K562 (cell line): Measurements from ENCODE around the gene ZRANB1. TPM values are rescaled to one million over a fixed set of nuclear protein-coding genes. Genes with fewer than 3 reads are reported as not detected.

Source experiments
- BDP1 ChIP-seq: IDR thresholded peaks from 3 replicates; pipeline ENCODE4 v1.6.1; 2011; ENCODE audit not compliant: insufficient read length, insufficient read depth
- FOXP4 ChIP-seq: sonication (generic); formaldehyde crosslinking; IDR thresholded peaks from 2 replicates; pipeline ENCODE4 v1.8.0; 2022; ENCODE audit warnings: mild to moderate bottlenecking, missing genetic modification reagents, borderline replicate concordance
- MNT ChIP-seq, 2 experiments: fragments of 450-650 bp; conservative IDR thresholded peaks; 2 replicates each; pipeline ENCODE4 v1.6.1; 2017; ENCODE audit warnings: mild to moderate bottlenecking in 2 of 2, moderate library complexity in 2 of 2
- PREB ChIP-seq: sonication (generic); formaldehyde crosslinking; IDR thresholded peaks from 2 replicates; pipeline ENCODE4 v1.8.1; 2023; ENCODE audit warnings: mild to moderate bottlenecking, missing genetic modification reagents
- RHOXF2B ChIP-seq: fragments of 250-450 bp; sonication (Bioruptor Pico); conservative IDR thresholded peaks from 2 replicates; pipeline ENCODE4 v1.5.1; 2021
- SMAD1 ChIP-seq: fragments of 150-350 bp; IDR thresholded peaks from 2 replicates; pipeline ENCODE4 v1.6.1; 2014; ENCODE audit warnings: low read length, low read depth; ENCODE audit not compliant: partially characterized antibody
- UBTF ChIP-seq, 2 experiments: IDR thresholded peaks; 2 replicates each; pipeline ENCODE4 v1.6.1; 2012; ENCODE audit warnings: improper control_type of control experiment in 2 of 2, low read depth in 2 of 2, low read length in 2 of 2, borderline replicate concordance in 1 of 2
- ZFX ChIP-seq: sonication (generic); formaldehyde crosslinking; IDR thresholded peaks from 2 replicates; pipeline ENCODE4 v1.8.0; 2022; ENCODE audit warnings: mild to moderate bottlenecking, missing genetic modification reagents, moderate library complexity
- ZNF140 ChIP-seq: fragments of 250-450 bp; sonication (Bioruptor Pico); IDR thresholded peaks from 2 replicates; pipeline ENCODE4 v1.8.0; 2021; ENCODE audit warnings: moderate library complexity, mild to moderate bottlenecking, inconsistent platforms
- ZNF518B ChIP-seq: fragments of 250-450 bp; sonication (Bioruptor Pico); IDR thresholded peaks from 2 replicates; pipeline ENCODE4 v1.5.0; 2021; ENCODE audit warnings: mild to moderate bottlenecking, moderate library complexity
- polyA plus RNA-seq, 8 experiments: library from polyadenylated mRNA; depleted of rRNA in 4 of 8; stranded (reverse) in 5 of 8; unstranded in 3 of 8; fragments of >200 nt; fragmentation: Nextera tagmentation in 2 of 8; fragmentation: Illumina TruSeq in 1 of 8; extraction: Ambion mirVana in 2 of 8; extraction: Trizol in 1 of 8; gene quantifications; 2 replicates each; pipeline versions ENCODE4 v1.2.1 to v1.2.3, GENCODE V29; 2011 to 2014; ENCODE audit warnings: inconsistent platforms in 1 of 8, missing spikeins in 1 of 8
- total RNA-seq, 7 experiments: library from RNA; depleted of rRNA in 6 of 7; stranded (reverse); fragments of >200 nt in 6 of 7; fragmentation: Illumina TruSeq in 2 of 7; extraction: Trizol in 2 of 7; gene quantifications; 2 replicates each; pipeline versions ENCODE4 v1.2.1 to v1.2.3, GENCODE V29; 2011 to 2021; ENCODE audit warnings: low replicate concordance in 1 of 7

The ZRANB1 gene
- total and polyA plus RNA-seq, 9 of the 15 experiments (the other 6 are each of a cell fraction or from before 2014, with no cell fraction given): 0.07 to 1.1 (median 0.64) TPM

GRCh38 chr10:124917428-124918190 is 24.3 kb upstream of the ZRANB1 start (continued):
- TF ChIP-seq UBTF (IDR thresholded peaks at IDR 0.05; ENCODE audit: borderline replicate concordance in 1 of 2, low read depth in 2 of 2, low read length in 2 of 2): 0 out of 4 replicates have a peak, but pooled peaks of 1 of the 2 experiments have one; percentile 74
- 0 out of 2 replicates have a peak, but pooled peaks have one; percentile 42 for TF ChIP-seq FOXP4
- TF ChIP-seq SMAD1: no peak
- TF ChIP-seq RHOXF2B (CRISPR knock-in tag): no peak
- TF ChIP-seq ZFX (CRISPR knock-in tag): peak; percentile 33; the same call in 1 of the 2 replicates
- no peak for TF ChIP-seq ZNF518B
- TF ChIP-seq ZNF140 (CRISPR knock-in tag): no peak
- no peak for TF ChIP-seq PREB
- no peak for TF ChIP-seq BDP1
- peak in 1 of 2 experiments; percentile 24; a peak in 1 of 4 replicates for TF ChIP-seq MNT (conservative IDR thresholded peaks at IDR 0.05)
